Activated CD4-positive, alpha-beta T cell treated with anti-CD3 and anti-CD28 coated beads for 1 hour (primary cell): ENCODE results near the gene ONECUT3.
"Not testable (repeated sequence)": the region's sequence is repeated elsewhere in the genome, so short reads cannot be mapped to it uniquely, and the experiment has no call there.

Experiments
- DNase-seq: peaks from one replicate; pipeline ENCODE4 v3.0.0-alpha.2; 2020

ONECUT3 gene

DNA sequence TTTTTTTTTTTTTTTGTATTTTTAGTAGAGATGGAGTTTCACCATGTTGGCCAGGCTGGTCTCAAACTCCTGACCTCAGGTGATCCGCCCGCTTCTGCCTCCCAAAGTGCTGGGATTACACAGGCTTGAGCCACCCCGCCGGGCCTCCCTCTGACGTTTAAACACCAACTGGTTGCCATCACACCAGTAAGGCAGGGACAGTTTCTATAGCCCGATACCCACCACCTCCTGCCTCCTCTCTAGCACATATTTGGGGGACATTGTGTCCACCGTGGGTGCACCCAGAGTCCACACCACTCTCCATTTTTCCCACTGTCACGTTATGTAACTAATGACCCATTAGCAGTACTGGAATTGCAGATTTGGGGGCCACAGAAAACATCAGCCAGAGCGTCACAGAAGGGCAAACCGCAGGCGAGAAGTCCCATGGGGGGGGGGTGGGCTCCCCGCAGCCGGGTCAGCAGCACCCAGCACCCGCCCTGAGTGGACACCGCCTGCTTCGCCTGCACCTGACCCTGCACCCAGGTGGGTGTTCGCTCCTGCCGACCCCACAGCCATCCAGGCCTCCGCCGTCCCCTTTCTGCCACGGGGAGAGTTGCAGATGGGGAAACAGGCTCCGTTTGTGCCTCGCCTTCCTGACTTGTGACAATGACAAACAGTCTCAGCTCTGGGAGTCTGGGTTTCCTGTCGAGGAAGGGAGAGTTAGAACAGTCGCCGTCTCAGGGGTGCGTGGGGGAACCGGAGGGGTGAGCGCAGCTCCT is 3.6 kb downstream of the ONECUT3 start:
- no peak for DNase-seq

DNA sequence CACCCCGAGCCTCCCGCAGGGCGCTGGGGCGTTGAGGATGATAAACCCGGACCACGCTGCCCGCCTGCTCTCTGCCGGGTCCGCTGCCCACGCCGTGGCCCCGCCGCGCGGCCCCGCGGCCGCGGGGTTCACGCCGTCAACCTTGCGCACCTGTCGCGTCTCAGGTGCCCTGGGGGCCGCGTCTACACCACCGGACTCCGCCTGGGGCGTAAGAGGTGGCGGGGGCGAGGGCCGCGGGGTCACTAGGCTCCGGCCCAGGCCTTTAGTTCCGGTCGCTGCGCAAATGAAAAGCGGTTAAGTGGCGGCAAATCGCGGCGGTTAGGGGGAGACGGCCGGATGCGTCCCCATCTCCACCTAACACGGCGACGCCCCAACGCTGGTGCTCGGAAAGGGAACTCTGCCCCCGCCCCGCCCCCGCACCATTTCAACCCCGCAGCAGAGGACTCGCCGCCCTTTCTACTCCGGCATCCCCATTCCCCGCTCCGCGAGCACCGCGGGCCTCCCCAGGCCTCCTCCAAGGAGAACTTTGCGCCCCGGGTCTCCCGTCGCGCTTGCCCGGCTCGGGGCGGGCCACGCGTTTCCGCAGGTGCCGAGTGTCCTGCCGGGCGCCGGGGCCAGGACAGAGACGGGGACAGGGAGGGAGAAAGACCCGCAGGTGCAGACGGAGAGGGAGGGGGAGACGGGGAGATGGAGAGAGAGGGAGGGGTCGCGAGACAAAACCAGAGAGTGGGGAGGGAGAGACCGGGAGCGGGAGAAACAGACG is 4.3 kb downstream of the ONECUT3 start:
- DNase-seq = no peak

GRCh38 chr19:1758231-1758577 is 4.9 kb downstream of the ONECUT3 start:
- no peak for DNase-seq

GRCh38 chr19:1758959-1759903 is 5.9 kb downstream of the ONECUT3 start:
- DNase-seq = no peak

DNA sequence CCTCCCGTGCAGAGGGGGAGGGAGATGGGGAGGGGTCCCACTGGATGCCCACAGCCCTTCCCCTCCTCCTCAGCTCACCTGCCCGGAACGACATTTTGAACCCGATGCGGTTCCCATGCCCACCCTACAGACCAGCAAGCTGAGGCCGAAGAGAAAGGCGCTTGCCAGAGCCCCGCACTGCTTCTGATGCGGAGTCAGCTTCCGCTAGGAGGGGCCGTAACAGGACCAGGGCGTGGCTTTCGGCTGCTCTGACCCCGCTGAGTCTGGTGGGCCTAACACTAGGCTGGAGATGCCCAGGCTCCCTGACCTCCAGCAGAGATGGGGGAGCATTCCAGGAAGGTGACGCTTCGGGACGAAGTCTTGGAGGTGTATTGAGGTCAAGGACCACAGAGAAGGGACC is 6.7 kb downstream of the ONECUT3 start:
- no peak for DNase-seq

- not testable (repeated sequence) for DNase-seq
Observed at GRCh38 chr19:1760786-1761527, 7.7 kb downstream of the ONECUT3 start.

DNA sequence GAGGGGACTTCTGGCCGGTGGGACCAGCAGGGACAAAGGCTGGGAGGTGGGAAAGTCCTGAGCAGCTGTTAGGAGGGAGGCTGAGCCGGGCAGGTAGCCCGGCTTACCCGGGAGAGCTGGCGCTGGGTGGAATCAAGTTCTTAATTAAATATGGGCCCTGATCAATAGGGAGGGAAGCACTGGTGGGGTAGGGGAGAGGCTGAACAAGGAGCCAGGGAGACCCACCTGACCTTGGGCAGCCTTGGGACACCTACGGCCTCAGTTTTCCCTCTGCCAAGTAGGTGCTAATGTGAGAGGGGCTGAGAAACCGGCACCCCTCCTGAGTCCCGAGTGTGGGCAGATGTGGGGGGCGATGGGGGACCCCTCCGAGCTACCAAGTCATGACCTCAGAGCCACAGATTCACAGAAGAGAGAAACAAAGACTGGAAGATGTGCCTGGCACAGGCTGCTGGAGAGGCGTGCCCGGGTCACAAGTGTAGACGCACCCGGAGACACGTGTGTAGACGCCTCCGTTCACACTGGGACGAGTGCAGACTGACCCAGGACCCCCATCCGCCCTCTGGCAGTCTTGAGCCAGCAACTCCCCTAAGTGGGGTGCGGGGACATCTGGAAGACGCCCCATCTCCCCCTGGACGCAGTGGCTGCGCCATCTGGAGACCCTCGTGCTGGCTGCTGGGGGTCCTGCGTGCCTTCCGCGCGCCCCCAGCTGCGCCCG is 8.4 kb downstream of the ONECUT3 start:
- DNase-seq = no peak

GRCh38 chr19:1762243-1763117 is 9.2 kb downstream of the ONECUT3 start:
- no peak for DNase-seq

- no peak for DNase-seq
Observed at GRCh38 chr19:1763648-1764639, 10.6 kb downstream of the ONECUT3 start.

DNA sequence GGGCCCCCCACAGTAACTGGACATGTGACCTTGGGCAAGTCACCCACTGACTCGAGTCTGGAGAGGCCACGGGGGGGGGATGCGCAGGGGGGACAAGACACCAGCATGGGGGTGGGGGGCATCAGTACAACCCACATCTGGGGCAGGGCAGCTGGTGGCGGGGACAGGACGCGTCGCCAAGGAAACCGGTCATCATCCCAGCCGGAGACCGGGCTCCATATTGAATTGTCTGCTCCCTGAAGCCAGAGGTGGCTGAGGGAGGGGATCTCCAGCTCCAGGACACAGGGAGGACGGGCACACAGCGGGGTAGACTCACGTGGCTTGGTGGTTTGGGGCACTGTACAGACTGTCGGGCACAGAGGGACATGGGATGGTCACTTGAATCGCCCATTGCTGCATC is 11.4 kb downstream of the ONECUT3 start:
- no peak for DNase-seq

- no peak for DNase-seq
Observed at GRCh38 chr19:1765232-1765903, 12.1 kb downstream of the ONECUT3 start.

GRCh38 chr19:1765904-1766799 is 12.8 kb downstream of the ONECUT3 start:
- DNase-seq = no peak

- no peak for DNase-seq
Observed at GRCh38 chr19:1766800-1767352, 13.6 kb downstream of the ONECUT3 start.

- DNase-seq = peak; percentile 42
Observed at GRCh38 chr19:1767464-1767933, 14.2 kb downstream of the ONECUT3 start.

- no peak for DNase-seq
Observed at GRCh38 chr19:1768248-1768647, 14.9 kb downstream of the ONECUT3 start.

DNA sequence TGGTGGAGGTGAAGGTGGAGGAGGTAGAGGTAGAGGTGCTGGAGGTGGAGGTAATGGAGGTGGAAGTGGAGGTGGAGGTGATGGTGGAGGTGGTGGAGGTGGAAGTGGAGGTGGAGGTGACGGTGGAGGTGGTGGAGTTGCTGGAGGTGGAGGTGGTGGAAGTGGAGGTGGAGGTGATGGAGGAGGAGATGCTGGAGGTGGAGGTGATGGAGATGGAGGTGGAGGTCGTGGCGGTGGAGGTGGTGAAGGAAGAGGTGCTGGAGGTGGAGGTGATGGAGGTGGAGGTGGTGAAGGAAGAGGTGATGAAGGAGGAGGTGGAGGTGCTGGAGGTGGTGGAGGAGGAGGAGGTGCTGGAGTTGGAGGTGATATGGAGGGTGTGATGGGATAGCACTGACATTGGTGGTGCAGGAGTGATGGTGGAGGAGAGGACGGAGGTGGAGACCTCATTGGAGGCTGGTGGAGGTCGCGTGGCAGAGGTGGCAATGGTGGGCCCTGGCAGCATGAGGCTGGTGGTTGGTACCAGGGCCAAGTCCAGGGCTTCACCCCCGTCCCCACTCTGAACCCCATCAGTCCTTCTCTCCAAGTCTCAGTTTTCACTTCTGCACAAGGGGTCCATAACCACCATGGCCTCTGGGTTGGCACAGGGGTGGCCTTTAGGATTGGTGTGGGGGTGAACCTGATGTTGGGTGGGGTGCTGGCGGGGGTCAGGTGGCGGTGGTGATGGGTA is 15.8 kb downstream of the ONECUT3 start:
- DNase-seq = no peak

GRCh38 chr19:1769645-1769985 is 16.3 kb downstream of the ONECUT3 start:
- DNase-seq = no peak
